ENCODE data around the gene IL2RG. TPM values are rescaled to one million over a fixed set of nuclear protein-coding genes. Genes with fewer than 3 reads are reported as not detected.
A peak's percentile ranks its signal among the peaks of the same experiment; 100 is the strongest.

IL2RG gene
- total and polyA plus RNA-seq, 7 donors = 0.93 to 2.8 (median 1.2) TPM

DNA sequence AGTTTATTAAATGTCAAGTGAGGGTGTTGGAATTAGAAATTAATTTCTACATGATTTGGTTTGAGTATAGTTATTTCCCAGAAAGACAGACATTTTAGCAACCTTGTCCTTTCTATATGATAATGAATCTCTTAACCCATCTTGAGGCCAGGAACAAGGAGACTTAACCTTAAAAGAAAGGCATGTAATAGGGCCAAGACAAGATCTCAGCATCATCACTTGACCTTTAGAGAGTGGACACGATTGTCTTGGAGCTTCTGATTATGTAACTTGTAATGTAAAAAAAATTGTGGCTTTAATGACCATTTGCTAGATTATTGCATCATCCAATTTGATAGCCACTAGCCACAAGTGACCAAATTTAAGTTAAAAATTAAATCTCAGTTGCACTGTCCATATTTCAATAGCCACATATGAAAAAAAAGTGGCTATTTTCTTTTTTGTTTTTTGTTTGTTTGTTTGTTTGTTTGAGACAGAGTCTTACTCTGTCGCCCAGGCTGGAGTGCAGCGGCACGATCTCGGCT is 29.2 kb downstream of the IL2RG start:
- 76 to 86% (median 81%) methylated on average over 5 of the region's 5 CpGs for WGBS, 3 donors
- no peak overlapping the region for H3K27ac ChIP-seq
- H3K4me1 ChIP-seq = no peaks in the 10 kb centered on the region
- peaks cover 0 to 6% (median 0%) of the 10 kb centered on the region in 3 donors for H3K27me3 ChIP-seq (ENCODE audit: insufficient read depth in 3 of 3, low read length in 2 of 3)
- H3K4me3 ChIP-seq = no peak overlapping the region
- DNase-seq = no peak
- H3K9me3 ChIP-seq = no peaks in the 10 kb centered on the region
- intact Hi-C loops (cut with DNase I) = no loop called here
- no peak for ATAC-seq
- TF ChIP-seq, protein P1, sequence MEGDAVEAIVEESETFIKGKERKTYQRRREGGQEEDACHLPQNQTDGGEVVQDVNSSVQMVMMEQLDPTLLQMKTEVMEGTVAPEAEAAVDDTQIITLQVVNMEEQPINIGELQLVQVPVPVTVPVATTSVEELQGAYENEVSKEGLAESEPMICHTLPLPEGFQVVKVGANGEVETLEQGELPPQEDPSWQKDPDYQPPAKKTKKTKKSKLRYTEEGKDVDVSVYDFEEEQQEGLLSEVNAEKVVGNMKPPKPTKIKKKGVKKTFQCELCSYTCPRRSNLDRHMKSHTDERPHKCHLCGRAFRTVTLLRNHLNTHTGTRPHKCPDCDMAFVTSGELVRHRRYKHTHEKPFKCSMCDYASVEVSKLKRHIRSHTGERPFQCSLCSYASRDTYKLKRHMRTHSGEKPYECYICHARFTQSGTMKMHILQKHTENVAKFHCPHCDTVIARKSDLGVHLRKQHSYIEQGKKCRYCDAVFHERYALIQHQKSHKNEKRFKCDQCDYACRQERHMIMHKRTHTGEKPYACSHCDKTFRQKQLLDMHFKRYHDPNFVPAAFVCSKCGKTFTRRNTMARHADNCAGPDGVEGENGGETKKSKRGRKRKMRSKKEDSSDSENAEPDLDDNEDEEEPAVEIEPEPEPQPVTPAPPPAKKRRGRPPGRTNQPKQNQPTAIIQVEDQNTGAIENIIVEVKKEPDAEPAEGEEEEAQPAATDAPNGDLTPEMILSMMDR (IDR thresholded peaks at IDR 0.05) = no peak
- H3K36me3 ChIP-seq (ENCODE audit: insufficient read depth in 1 of 2, low read depth in 1 of 2) = no peaks in the 10 kb centered on the region

DNA sequence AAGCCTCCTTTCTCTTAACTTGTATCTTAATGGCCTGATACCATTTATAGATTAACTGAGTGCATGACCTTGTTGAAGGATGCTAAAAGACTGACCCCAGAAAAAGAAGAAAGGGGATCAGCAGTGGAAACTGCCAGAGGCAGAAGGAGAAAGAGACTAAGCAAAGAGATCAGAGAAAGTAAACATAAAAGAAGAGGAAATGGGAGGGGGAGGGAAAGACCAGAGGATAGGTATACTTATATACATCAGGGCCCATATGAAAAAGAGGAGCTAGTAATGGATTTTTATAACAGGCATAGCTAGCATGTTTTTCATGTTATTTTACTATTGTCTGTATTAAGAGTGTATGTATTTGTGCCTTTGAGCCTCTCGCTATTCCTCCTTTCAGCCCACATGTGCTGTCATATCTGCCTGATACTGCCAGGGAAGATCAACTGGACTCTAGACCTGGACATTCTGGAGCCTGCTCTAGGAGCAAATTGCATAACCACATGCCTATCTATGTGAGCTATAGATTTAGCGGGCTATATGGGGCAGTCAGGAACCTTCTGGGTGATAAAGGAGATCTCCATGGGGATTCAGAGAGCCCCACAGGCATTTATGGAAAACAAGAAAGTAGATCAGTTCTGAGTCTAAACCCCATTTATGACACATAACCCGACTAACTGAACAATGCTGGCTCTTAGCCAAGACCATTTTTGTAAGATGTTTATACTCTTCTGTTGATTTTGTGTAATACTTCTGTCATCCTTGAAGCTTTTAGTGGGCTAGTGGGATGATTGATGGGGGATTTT is 29.9 kb downstream of the IL2RG start:
- DNase-seq (no peak), ATAC-seq (no peak)
- no peaks in the 10 kb centered on the region for H3K4me1 ChIP-seq
- intact Hi-C loops (cut with DNase I) = no loop called here
- H3K9me3 ChIP-seq = no peaks in the 10 kb centered on the region
- H3K4me3 ChIP-seq = no peak overlapping the region
- no peaks in the 10 kb centered on the region for H3K36me3 ChIP-seq (ENCODE audit: insufficient read depth in 1 of 2, low read depth in 1 of 2)
- TF ChIP-seq, protein P1 (IDR thresholded peaks at IDR 0.05) = no peak
- 43 to 48% (median 45%) methylated on average over 3 of the region's 3 CpGs for WGBS, 3 donors
- no peak overlapping the region for H3K27ac ChIP-seq
- peaks cover 0 to 6% (median 0%) of the 10 kb centered on the region in 3 donors for H3K27me3 ChIP-seq (ENCODE audit: insufficient read depth in 3 of 3, low read length in 2 of 3)

DNA sequence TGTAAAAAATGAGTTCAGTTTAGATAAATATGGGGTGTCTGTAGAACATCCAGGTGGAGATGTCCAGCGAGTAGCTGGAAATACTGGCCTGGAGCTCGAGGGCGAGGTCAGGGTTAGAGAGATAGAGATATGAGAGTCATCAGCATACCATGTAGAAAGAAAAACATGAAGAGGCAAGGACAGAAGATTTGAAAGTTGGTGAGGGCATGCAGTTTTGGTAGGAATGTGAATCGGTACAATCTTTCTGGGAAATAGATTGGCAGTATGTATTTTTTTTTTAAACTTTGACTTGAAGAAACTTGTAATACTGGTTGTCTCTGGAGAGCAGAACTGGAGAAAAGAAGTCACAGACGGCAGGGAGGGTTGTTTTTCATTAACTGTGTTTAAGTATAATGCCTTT is 40.8 kb downstream of the IL2RG start:
- intact Hi-C loops (cut with DNase I) = no loop called here
- no peak for ATAC-seq
- TF ChIP-seq, protein P1 (IDR thresholded peaks at IDR 0.05) = no peak
- 67 to 82% (median 78%) methylated on average over 5 of the region's 5 CpGs for WGBS, 3 donors
- DNase-seq = no peak
- H3K27ac ChIP-seq = no peak overlapping the region
- no peak overlapping the region for H3K4me3 ChIP-seq
- H3K9me3 ChIP-seq = no peaks in the 10 kb centered on the region
- H3K36me3 ChIP-seq (ENCODE audit: insufficient read depth in 1 of 2, low read depth in 1 of 2) = no peaks in the 10 kb centered on the region
- H3K4me1 ChIP-seq = no peaks in the 10 kb centered on the region
- H3K27me3 ChIP-seq (ENCODE audit: insufficient read depth in 3 of 3, low read length in 2 of 3) = peaks cover 0 to 19% (median 0%) of the 10 kb centered on the region in 3 donors

DNA sequence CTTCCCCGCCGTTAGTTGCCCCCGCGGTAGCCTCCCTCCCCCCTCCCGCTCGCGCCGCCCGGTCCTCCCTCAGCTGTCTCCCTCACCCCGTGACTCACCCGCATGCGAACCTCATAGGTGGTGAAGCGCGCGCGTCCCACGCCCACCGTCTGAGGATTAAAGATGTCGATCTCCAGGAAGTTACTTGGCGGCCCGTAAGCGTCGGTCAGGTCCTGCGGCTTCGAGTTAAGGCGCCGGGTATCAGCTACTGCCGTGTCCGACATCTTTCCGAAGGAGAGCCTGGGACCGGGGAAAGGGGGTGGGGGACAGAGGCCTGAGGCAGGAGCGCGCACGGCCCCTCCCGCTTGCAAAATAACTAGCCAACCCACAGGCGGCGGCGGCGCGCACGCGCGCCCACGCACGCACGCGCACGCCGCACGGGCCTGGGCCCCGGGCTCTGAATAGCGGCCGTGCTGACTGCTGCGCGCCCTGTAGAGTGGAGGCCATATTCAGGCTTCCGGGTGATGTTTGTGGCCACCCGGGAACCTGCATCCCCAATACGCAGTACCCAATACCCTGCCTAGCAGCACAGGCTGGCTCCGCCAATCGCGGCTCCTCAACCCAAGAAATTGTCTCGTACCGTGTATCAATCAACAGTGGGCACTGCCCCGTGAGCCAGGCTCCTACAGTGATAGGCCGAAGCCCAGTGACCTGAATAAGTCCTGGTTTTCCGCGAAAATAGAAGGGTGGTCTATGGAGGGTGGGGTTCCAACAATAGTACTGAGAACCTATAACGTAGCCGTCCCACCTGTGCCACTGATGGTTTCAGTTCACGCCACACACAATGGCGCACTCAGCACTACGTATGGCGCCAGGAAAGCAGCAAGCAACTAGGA is 43.1 kb downstream of the IL2RG start, which contains the start of gene SNX12:
Gene SNX12 (minus strand): TSS at position 291 of the 875 bp plus-strand sequence. CDS start 28 bp downstream, at position 263.
- Histone ChIP-seq H3K4me3 (peak within 1 kb of the TSS; percentile 73), H3K27ac (peak within 1 kb of the TSS; percentile 85), H3K4me1 (no peaks in the 10 kb centered on the region), H3K27me3 (ENCODE audit: insufficient read depth in 3 of 3, low read length in 2 of 3) (peaks cover 0 to 19% (median 0%) of the 10 kb centered on the region in 3 donors), H3K36me3 (ENCODE audit: insufficient read depth in 1 of 2, low read depth in 1 of 2) (no peaks in the 10 kb centered on the region), H3K9me3 (no peaks in the 10 kb centered on the region)
- 0 to 34% (median 1%) methylated on average over 34 to 73 of the region's 73 CpGs for WGBS, 3 donors
- ATAC-seq = peak; percentile 95 to 99 (median 99)
- TF ChIP-seq, protein P1 (IDR thresholded peaks at IDR 0.05) = no peak
- DNase-seq = peak; percentile 90 to 94
- intact Hi-C loops (cut with DNase I) = no loop called here
